Osteocyte (in vitro differentiated cells): ENCODE data around the gene ARHGAP6. TPM values are rescaled to one million over a fixed set of nuclear protein-coding genes. Genes with fewer than 3 reads are reported as not detected.

ENCODE experiments used
- DNase-seq: peaks from one replicate; pipeline ENCODE4 v3.0.0; 2021; ENCODE audit warnings: mixed read lengths; ENCODE audit not compliant: unreplicated experiment; ENCODE audit errors: extremely low spot score
- H3K27ac Mint-ChIP-seq: one replicate; pipeline ENCODE4 v1.8.0; 2021; ENCODE audit warnings: mild to moderate bottlenecking, mixed read lengths; ENCODE audit not compliant: unreplicated experiment
- H3K27me3 Mint-ChIP-seq: one replicate; pipeline ENCODE4 v1.8.0; 2021; ENCODE audit warnings: mixed read lengths; ENCODE audit not compliant: unreplicated experiment
- H3K36me3 Mint-ChIP-seq: one replicate; pipeline ENCODE4 v1.8.0; 2021; ENCODE audit warnings: mixed read lengths; ENCODE audit not compliant: unreplicated experiment
- H3K4me1 Mint-ChIP-seq: one replicate; pipeline ENCODE4 v1.8.0; 2021; ENCODE audit warnings: mixed read lengths; ENCODE audit not compliant: unreplicated experiment
- H3K4me3 Mint-ChIP-seq: one replicate; pipeline ENCODE4 v1.8.0; 2021; ENCODE audit warnings: mild to moderate bottlenecking, moderate library complexity, mixed read lengths; ENCODE audit not compliant: unreplicated experiment
- H3K9me3 Mint-ChIP-seq: one replicate; pipeline ENCODE4 v1.8.0; 2021; ENCODE audit warnings: mixed read lengths; ENCODE audit not compliant: unreplicated experiment
- CTCF ChIP-seq: fragments of 200-600 bp; sonication (generic); IDR thresholded peaks from 2 replicates; pipeline ENCODE4 v1.5.0; 2021; ENCODE audit warnings: antibody characterized with exemption, mild to moderate bottlenecking, moderate library complexity
- total RNA-seq: library from RNA; stranded (reverse); gene quantifications from 2 replicates; pipeline ENCODE4 v1.2.1, GENCODE V29; 2021

ARHGAP6 gene
- total RNA-seq, 1 donor from 2014 or later, result 3.5 TPM

GRCh38 chrX:11259437-11259836, 406.3 kb downstream of the ARHGAP6 start:
- Mint-ChIP-seq H3K9me3 (peaks cover 11% of the 10 kb centered on the region), H3K27ac (no peak overlapping the region), H3K27me3 (no peaks in the 10 kb centered on the region), H3K4me1 (no peaks in the 10 kb centered on the region), H3K36me3 (no peaks in the 10 kb centered on the region), H3K4me3 (no peak overlapping the region)
- DNase-seq, result no peak
- no peak for TF ChIP-seq CTCF

- H3K36me3 Mint-ChIP-seq, result no peaks in the 10 kb centered on the region
- no peak overlapping the region for H3K4me3 Mint-ChIP-seq
- no peaks in the 10 kb centered on the region for H3K4me1 Mint-ChIP-seq
- H3K27ac Mint-ChIP-seq, result no peak overlapping the region
- no peak for TF ChIP-seq CTCF
- no peaks in the 10 kb centered on the region for H3K27me3 Mint-ChIP-seq
- peaks cover 11% of the 10 kb centered on the region for H3K9me3 Mint-ChIP-seq
- DNase-seq, result no peak
These were observed 408.0 kb downstream of the ARHGAP6 start for GRCh38 chrX:11257711-11258110.

- no peak for DNase-seq
- Mint-ChIP-seq H3K27ac (no peak overlapping the region), H3K4me1 (no peaks in the 10 kb centered on the region), H3K27me3 (no peaks in the 10 kb centered on the region), H3K9me3 (peaks cover 11% of the 10 kb centered on the region), H3K4me3 (no peak overlapping the region), H3K36me3 (no peaks in the 10 kb centered on the region)
- TF ChIP-seq CTCF, result no peak
These were observed 408.4 kb downstream of the ARHGAP6 start for GRCh38 chrX:11257290-11257689.

- no peaks in the 10 kb centered on the region for H3K27me3 Mint-ChIP-seq
- no peaks in the 10 kb centered on the region for H3K36me3 Mint-ChIP-seq
- H3K27ac Mint-ChIP-seq, result no peak overlapping the region
- no peak for DNase-seq
- peaks cover 5% of the 10 kb centered on the region for H3K9me3 Mint-ChIP-seq
- TF ChIP-seq CTCF, result no peak
- H3K4me3 Mint-ChIP-seq, result no peak overlapping the region
- no peaks in the 10 kb centered on the region for H3K4me1 Mint-ChIP-seq
These were observed 411.2 kb downstream of the ARHGAP6 start for GRCh38 chrX:11254417-11255109.

- no peaks in the 10 kb centered on the region for H3K27me3 Mint-ChIP-seq
- no peak for DNase-seq
- H3K4me1 Mint-ChIP-seq, result no peaks in the 10 kb centered on the region
- no peak for TF ChIP-seq CTCF
- no peak overlapping the region for H3K4me3 Mint-ChIP-seq
- no peak overlapping the region for H3K27ac Mint-ChIP-seq
- H3K9me3 Mint-ChIP-seq, result no peaks in the 10 kb centered on the region
- no peaks in the 10 kb centered on the region for H3K36me3 Mint-ChIP-seq
These were observed 421.1 kb downstream of the ARHGAP6 start for GRCh38 chrX:11244636-11245035.
